ENCODE measurements around the gene FAM47E.

The FAM47E gene

GRCh38 chr4:76301775-76302162, 50.2 kb downstream of the FAM47E start:
- no peak for DNase-seq

- no peak for DNase-seq
These were observed 51.4 kb downstream of the FAM47E start for GRCh38 chr4:76302826-76303438.

- no peak for DNase-seq
These were observed 53.6 kb downstream of the FAM47E start for GRCh38 chr4:76305033-76305687.

- DNase-seq, result peak; percentile 76
These were observed 54.7 kb downstream of the FAM47E start, which contains the start of gene STBD1 for GRCh38 chr4:76305971-76306881. STBD1 (plus strand) TSS chr4:76306733; CDS start chr4:76306770, 37 bp downstream.

GRCh38 chr4:76306882-76307659, 55.5 kb downstream of the FAM47E start:
- peak; percentile 54 for DNase-seq

GRCh38 chr4:76307660-76308014, 56.1 kb downstream of the FAM47E start:
- DNase-seq, result no peak

- no peak for DNase-seq
These were observed 57.0 kb downstream of the FAM47E start for GRCh38 chr4:76308548-76308947.

GRCh38 chr4:76309939-76310550, 58.5 kb downstream of the FAM47E start:
- no peak for DNase-seq

GRCh38 chr4:76310683-76311082, 59.2 kb downstream of the FAM47E start:
- DNase-seq, result no peak

- DNase-seq, result no peak
These were observed 60.4 kb downstream of the FAM47E start for GRCh38 chr4:76311896-76312331.

- no peak for DNase-seq
These were observed 60.9 kb downstream of the FAM47E start for GRCh38 chr4:76312457-76312856.

- no peak for DNase-seq
These were observed 62.0 kb downstream of the FAM47E start for GRCh38 chr4:76313547-76313946.

GRCh38 chr4:76315267-76315918, 63.9 kb downstream of the FAM47E start:
- DNase-seq, result no peak

- DNase-seq, result no peak
These were observed 64.6 kb downstream of the FAM47E start for GRCh38 chr4:76316131-76316530.

- DNase-seq, result no peak
These were observed 70.7 kb downstream of the FAM47E start for GRCh38 chr4:76322236-76322635.

GRCh38 chr4:76325072-76325471, 73.6 kb downstream of the FAM47E start:
- no peak for DNase-seq

GRCh38 chr4:76326515-76326914, 75.0 kb downstream of the FAM47E start:
- DNase-seq, result no peak

All from fibroblast of skin of scalp (primary cell).